Subcutaneous adipose tissue (tissue), 4 donors: ENCODE data around the gene NCOA1. TPM values are rescaled to one million over a fixed set of nuclear protein-coding genes. Genes with fewer than 3 reads are reported as not detected.

Experiments used
- total RNA-seq, 4 donors: library from RNA; depleted of rRNA; stranded (reverse); fragments of >200 nt; gene quantifications; one replicate each; pipeline ENCODE4 v1.1.0, GENCODE V29; 2016
- TF ChIP-seq, protein P1 (sequence below): fragments of 450-650 bp; IDR thresholded peaks from one replicate; pipeline ENCODE4 v1.5.1; 2016; ENCODE audit warnings: low read depth, mild to moderate bottlenecking, control low read depth, antibody characterized with exemption, moderate library complexity

The NCOA1 gene
- total RNA-seq, 4 donors from 2014 or later = 48.2 to 84.6 (median 53.1) TPM

- TF ChIP-seq, protein P1, sequence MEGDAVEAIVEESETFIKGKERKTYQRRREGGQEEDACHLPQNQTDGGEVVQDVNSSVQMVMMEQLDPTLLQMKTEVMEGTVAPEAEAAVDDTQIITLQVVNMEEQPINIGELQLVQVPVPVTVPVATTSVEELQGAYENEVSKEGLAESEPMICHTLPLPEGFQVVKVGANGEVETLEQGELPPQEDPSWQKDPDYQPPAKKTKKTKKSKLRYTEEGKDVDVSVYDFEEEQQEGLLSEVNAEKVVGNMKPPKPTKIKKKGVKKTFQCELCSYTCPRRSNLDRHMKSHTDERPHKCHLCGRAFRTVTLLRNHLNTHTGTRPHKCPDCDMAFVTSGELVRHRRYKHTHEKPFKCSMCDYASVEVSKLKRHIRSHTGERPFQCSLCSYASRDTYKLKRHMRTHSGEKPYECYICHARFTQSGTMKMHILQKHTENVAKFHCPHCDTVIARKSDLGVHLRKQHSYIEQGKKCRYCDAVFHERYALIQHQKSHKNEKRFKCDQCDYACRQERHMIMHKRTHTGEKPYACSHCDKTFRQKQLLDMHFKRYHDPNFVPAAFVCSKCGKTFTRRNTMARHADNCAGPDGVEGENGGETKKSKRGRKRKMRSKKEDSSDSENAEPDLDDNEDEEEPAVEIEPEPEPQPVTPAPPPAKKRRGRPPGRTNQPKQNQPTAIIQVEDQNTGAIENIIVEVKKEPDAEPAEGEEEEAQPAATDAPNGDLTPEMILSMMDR = no peak
These were observed 727 bp downstream of the NCOA1 start for GRCh38 chr2:24491542-24492420.

GRCh38 chr2:24492421-24493279, 1.6 kb downstream of the NCOA1 start:
- TF ChIP-seq, protein P1 = no peak

DNA sequence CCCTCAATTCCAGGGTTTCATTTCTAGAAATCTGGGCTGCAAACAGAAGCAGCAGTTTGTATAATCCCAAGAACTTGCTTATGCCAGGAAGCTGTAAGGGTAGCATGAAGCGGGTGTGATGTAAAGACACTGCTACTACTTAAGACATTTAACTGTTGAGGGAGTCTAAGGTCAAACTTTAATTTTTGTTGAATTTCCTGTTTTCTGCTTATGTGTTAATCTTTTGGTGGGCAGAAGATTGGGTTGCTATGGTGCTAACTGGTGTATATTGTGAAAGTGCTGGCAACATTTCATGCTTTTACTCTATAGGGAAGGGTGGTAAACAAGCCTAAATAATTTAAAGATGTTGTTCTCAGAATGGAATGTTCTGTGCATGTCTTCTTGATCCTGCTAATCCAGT, 2.7 kb downstream of the NCOA1 start:
- TF ChIP-seq, protein P1 = no peak

- TF ChIP-seq, protein P1 = no peak
These were observed 3.4 kb downstream of the NCOA1 start for GRCh38 chr2:24494410-24494809.

DNA sequence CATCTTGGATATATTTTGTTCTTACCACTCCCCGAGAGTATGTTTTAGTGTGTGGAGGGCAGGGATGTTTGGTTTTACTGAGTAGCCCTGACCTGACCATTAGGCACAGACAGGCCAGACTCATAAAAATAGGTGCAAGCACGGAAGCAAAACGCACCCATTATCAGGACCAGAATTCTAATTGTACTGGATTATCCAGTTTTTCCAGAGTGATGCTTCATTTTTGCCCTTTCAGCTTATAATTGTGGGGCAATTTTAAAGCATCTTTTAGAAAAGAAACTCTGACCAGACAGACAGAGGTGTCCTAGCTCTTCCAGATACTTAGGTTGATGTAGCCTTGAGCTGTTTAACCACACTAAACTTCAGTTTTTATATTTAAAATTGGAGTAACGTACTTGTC, 4.4 kb downstream of the NCOA1 start:
- TF ChIP-seq, protein P1 = no peak

DNA sequence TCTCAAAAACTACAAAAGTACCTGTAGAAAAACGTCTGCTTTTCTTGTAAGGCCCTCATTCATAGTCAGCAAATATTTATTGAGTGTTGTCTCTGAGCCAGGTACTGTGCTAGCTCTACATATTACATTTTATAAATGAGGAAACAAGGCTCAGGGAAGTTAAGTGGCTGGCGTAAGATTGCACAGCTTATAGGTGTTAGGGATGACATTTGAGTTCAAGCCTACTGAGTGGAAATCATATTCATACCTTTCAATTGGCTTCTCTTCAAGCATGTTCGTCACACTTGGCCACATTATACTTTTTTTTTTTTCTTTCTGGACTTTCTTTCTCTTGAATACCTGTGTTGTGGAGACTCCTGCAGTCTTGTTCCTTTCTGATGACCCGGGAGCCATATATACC, 5.9 kb downstream of the NCOA1 start:
- TF ChIP-seq, protein P1 = no peak

GRCh38 chr2:24497685-24498084, 6.6 kb downstream of the NCOA1 start:
- TF ChIP-seq, protein P1 = no peak
